H9 (cell line): Measurements from ENCODE around the gene SCAP. TPM values are rescaled to one million over a fixed set of nuclear protein-coding genes. Genes with fewer than 3 reads are reported as not detected.

Experiments
- DNase-seq: peaks from one replicate; pipeline ENCODE4 v3.0.0-alpha.2; 2017
- H2AFZ ChIP-seq: one replicate; pipeline ENCODE4 v1.6.1; 2013; ENCODE audit warnings: mild to moderate bottlenecking, low read length, control low read depth, moderate library complexity
- H2AK5ac ChIP-seq: 2 replicates; pipeline ENCODE4 v1.6.1; 2013; ENCODE audit warnings: low read length, control low read depth, mixed read lengths; ENCODE audit not compliant: insufficient read length
- H2BK120ac ChIP-seq: one replicate; pipeline ENCODE4 v1.6.1; 2013; ENCODE audit warnings: low read depth, mild to moderate bottlenecking, low read length, control low read depth, inconsistent platforms; ENCODE audit not compliant: poor library complexity, severe bottlenecking
- H2BK12ac ChIP-seq: 2 replicates; pipeline ENCODE4 v1.6.1; 2013; ENCODE audit warnings: low read length, control low read depth, mixed read lengths, low read depth; ENCODE audit not compliant: insufficient read length
- H2BK15ac ChIP-seq: 2 replicates; pipeline ENCODE4 v1.6.1; 2013; ENCODE audit warnings: low read depth, low read length, control low read depth
- H2BK20ac ChIP-seq: one replicate; pipeline ENCODE4 v1.6.1; 2013; ENCODE audit warnings: low read depth, mild to moderate bottlenecking, low read length, control low read depth, inconsistent platforms; ENCODE audit not compliant: poor library complexity, severe bottlenecking
- H2BK5ac ChIP-seq: 2 replicates; pipeline ENCODE4 v1.6.1; 2013; ENCODE audit warnings: low read length, control low read depth, mixed read lengths; ENCODE audit not compliant: insufficient read length
- H3K14ac ChIP-seq: 2 replicates; pipeline ENCODE4 v1.6.1; 2013; ENCODE audit warnings: low read length, control low read depth; ENCODE audit not compliant: insufficient read depth
- H3K18ac ChIP-seq: 2 replicates; pipeline ENCODE4 v1.6.1; 2013; ENCODE audit warnings: low read depth, mild to moderate bottlenecking, mixed read lengths, low read length, control low read depth; ENCODE audit not compliant: insufficient read length
- H3K23ac ChIP-seq: 2 replicates; pipeline ENCODE4 v1.6.1; 2013; ENCODE audit warnings: low read length, control low read depth, mixed read lengths, low read depth; ENCODE audit not compliant: insufficient read length
- H3K23me2 ChIP-seq: 2 replicates; pipeline ENCODE4 v1.6.1; 2013; ENCODE audit warnings: low read depth, mild to moderate bottlenecking, mixed read lengths, low read length, control low read depth; ENCODE audit not compliant: insufficient read length, poor library complexity, severe bottlenecking
- H3K27ac ChIP-seq: 2 replicates; pipeline ENCODE4 v1.5.1; 2013; ENCODE audit warnings: low read length, control low read depth, mixed read lengths, low read depth; ENCODE audit not compliant: insufficient read length
- H3K27me3 ChIP-seq: 2 replicates; pipeline ENCODE4 v1.6.1; 2013; ENCODE audit warnings: low read length, control low read depth, inconsistent platforms; ENCODE audit not compliant: insufficient read depth
- H3K4ac ChIP-seq: 2 replicates; pipeline ENCODE4 v1.6.1; 2013; ENCODE audit warnings: low read depth, mild to moderate bottlenecking, control low read depth, inconsistent platforms, low read length, moderate library complexity
- H3K4me1 ChIP-seq: 2 replicates; pipeline ENCODE4 v1.6.1; 2013; ENCODE audit warnings: low read length, control low read depth, inconsistent platforms; ENCODE audit not compliant: insufficient read depth
- H3K4me2 ChIP-seq: 2 replicates; pipeline ENCODE4 v1.6.1; 2013; ENCODE audit warnings: low read length, control low read depth, mixed read lengths; ENCODE audit not compliant: insufficient read length, insufficient read depth
- H3K56ac ChIP-seq: 2 replicates; pipeline ENCODE4 v1.6.1; 2013; ENCODE audit warnings: low read depth, mild to moderate bottlenecking, mixed read lengths, low read length, control low read depth; ENCODE audit not compliant: insufficient read length
- H3K79me1 ChIP-seq: 2 replicates; pipeline ENCODE4 v1.6.1; 2013; ENCODE audit warnings: low read depth, mild to moderate bottlenecking, moderate library complexity, low read length, control low read depth, inconsistent platforms; ENCODE audit not compliant: insufficient read depth, poor library complexity, severe bottlenecking
- H3K79me2 ChIP-seq: 2 replicates; pipeline ENCODE4 v1.6.1; 2013; ENCODE audit warnings: low read length, control low read depth, inconsistent platforms; ENCODE audit not compliant: insufficient read depth
- H3K9ac ChIP-seq: 2 replicates; pipeline ENCODE4 v1.6.1; 2013; ENCODE audit warnings: low read length, control low read depth, mixed read lengths; ENCODE audit not compliant: insufficient read length; ENCODE audit errors: extremely low read depth
- H3K9me3 ChIP-seq: one replicate; pipeline ENCODE4 v1.6.1; 2013; ENCODE audit warnings: low read depth, low read length, inconsistent platforms; ENCODE audit not compliant: control insufficient read depth
- H3T11ph ChIP-seq: one replicate; pipeline ENCODE4 v1.6.1; 2013; ENCODE audit warnings: mild to moderate bottlenecking, low read length, control low read depth, inconsistent platforms
- H4K20me1 ChIP-seq: one replicate; pipeline ENCODE4 v1.6.1; 2013; ENCODE audit not compliant: control insufficient read depth, insufficient read length, insufficient read depth
- H4K5ac ChIP-seq: 2 replicates; pipeline ENCODE4 v1.6.1; 2013; ENCODE audit warnings: low read depth, mild to moderate bottlenecking, mixed read lengths, low read length, control low read depth; ENCODE audit not compliant: insufficient read length
- H4K8ac ChIP-seq: replicated peaks from 2 replicates; pipeline ENCODE4 v1.6.1; 2013; ENCODE audit warnings: low read length, control low read depth, mixed read lengths, low read depth; ENCODE audit not compliant: insufficient read length
- H4K91ac ChIP-seq: 2 replicates; pipeline ENCODE4 v1.6.1; 2013; ENCODE audit warnings: low read depth, mild to moderate bottlenecking, moderate library complexity, mixed read lengths, low read length, control low read depth; ENCODE audit not compliant: insufficient read length
- H3K27ac Mint-ChIP-seq, 3 experiments: 2 replicates in 2 of 3; 3 replicates in 1 of 3; pipeline ENCODE4 v1.8.0; 2020 to 2021; ENCODE audit warnings: mixed read lengths in 3 of 3, mild to moderate bottlenecking in 1 of 3, moderate library complexity in 1 of 3
- H3K27me3 Mint-ChIP-seq: 2 replicates; pipeline ENCODE4 v1.8.0; 2021; ENCODE audit warnings: low read depth, mild to moderate bottlenecking, moderate library complexity, mixed read lengths
- H3K36me3 Mint-ChIP-seq, 3 experiments: 2 replicates in 2 of 3; 3 replicates in 1 of 3; pipeline ENCODE4 v1.8.0; 2020 to 2021; ENCODE audit warnings: low read depth in 3 of 3, mixed read lengths in 3 of 3; ENCODE audit not compliant: insufficient read depth in 1 of 3
- H3K4me1 Mint-ChIP-seq, 2 experiments: 2 replicates each; pipeline ENCODE4 v1.8.0; 2020; ENCODE audit warnings: mixed read lengths in 2 of 2
- H3K4me3 Mint-ChIP-seq, 2 experiments: 2 replicates in 1 of 2; 3 replicates in 1 of 2; pipeline ENCODE4 v1.8.0; 2020 to 2021; ENCODE audit warnings: mild to moderate bottlenecking in 2 of 2, mixed read lengths in 2 of 2, moderate library complexity in 1 of 2
- H3K9me3 Mint-ChIP-seq, 2 experiments: 2 replicates in 1 of 2; 3 replicates in 1 of 2; pipeline ENCODE4 v1.8.0; 2020; ENCODE audit warnings: mild to moderate bottlenecking in 2 of 2, mixed read lengths in 2 of 2, moderate library complexity in 1 of 2
- WGBS: extraction: QIAGEN DNeasy Blood & Tissue Kit; methylation state at CpG from one replicate; pipeline ENCODE4 v1.1.7; 2013; ENCODE audit warnings: missing lambda C conversion rate, low lambda C conversion rate, mixed read lengths; ENCODE audit not compliant: insufficient read length; ENCODE audit errors: extremely low coverage; 5-methylcytosine and 5-hydroxymethylcytosine counted together
- total RNA-seq: library from RNA; stranded (reverse); gene quantifications from 2 replicates; pipeline ENCODE4 v1.2.1, GENCODE V29; 2021
- TF ChIP-seq, protein P1 (sequence below): fragments of 200-600 bp; sonication (generic); conservative IDR thresholded peaks from 3 replicates; pipeline ENCODE4 v1.8.0; 2021; ENCODE audit warnings: antibody characterized with exemption, mild to moderate bottlenecking

SCAP gene
- total RNA-seq, 1 experiment from 2014 or later, result 104 TPM

DNA sequence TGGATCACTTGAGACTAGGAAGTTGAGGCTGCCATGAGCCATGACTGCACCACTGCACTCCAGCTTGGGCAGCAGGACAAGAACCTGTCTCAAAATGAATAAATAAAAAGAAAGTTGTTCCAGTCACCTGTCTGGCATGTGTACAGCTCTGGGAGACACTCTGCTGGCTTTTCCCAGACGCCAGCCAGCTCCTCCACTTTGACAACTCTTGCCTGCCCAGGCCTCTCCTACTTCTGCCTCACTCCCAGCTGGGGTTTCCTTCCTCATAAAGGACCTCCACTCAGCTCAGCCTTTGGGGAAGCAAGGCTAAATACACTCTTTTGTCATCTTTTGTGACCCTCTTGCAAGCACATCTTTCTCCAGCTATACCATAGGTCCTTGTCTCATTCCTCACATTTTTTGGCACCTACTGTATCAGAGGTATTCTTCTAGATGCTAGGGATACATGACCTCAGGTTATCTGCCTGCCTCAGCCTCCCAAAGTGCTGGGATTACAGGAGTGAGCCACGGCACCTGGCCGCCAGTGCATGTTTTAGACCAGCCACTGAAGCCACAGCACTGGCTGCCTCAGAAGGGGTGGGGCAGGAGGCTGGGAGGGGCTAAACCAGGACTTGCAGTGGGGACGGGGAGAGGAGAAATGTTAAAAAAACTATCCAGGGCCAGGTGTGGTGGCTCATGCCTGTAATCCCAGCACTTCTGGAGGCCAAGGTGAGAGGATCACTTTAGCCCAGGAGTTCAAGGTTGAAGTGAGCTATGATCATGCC, 47.8 kb upstream of the SCAP start:
- Histone ChIP-seq H3K27ac (no peak overlapping the region), H4K8ac (no peak overlapping the region), H2AK5ac (no peak overlapping the region), H2BK120ac (no peak overlapping the region), H3K9ac (no peak overlapping the region), H3T11ph (no peak overlapping the region), H3K14ac (no peak overlapping the region), H3K79me2 (0 out of 2 replicates have a peak, but pooled peaks cover 2% of the 10 kb centered on the region), H2BK12ac (no peak overlapping the region), H4K5ac (no peak overlapping the region), H4K91ac (no peak overlapping the region), H3K56ac (no peak overlapping the region), H3K9me3 (no peaks in the 10 kb centered on the region), H3K4ac (no peak overlapping the region), H2BK15ac (no peak overlapping the region), H3K23me2 (no peaks in the 10 kb centered on the region), H3K18ac (no peak overlapping the region), H3K23ac (no peak overlapping the region), H2AFZ (no peak overlapping the region), H3K4me1 (peaks cover 3% of the 10 kb centered on the region; the same call in 1 of the 2 replicates), H4K20me1 (no peaks in the 10 kb centered on the region), H3K27me3 (peaks cover 8% of the 10 kb centered on the region; the same call in 1 of the 2 replicates), H3K79me1 (no peaks in the 10 kb centered on the region), H2BK20ac (no peak overlapping the region), H2BK5ac (no peak overlapping the region), H3K4me2 (no peak overlapping the region)
- Mint-ChIP-seq H3K27me3 (peaks cover 17% of the 10 kb centered on the region), H3K36me3 (peaks cover 0 to 2% (median 0%) of the 10 kb centered on the region in 3 experiments; a peak in 1 of 7 replicates), H3K9me3 (no peaks in the 10 kb centered on the region; a peak in 1 of 5 replicates), H3K4me3 (no peak overlapping the region), H3K4me1 (peaks cover 19 to 23% of the 10 kb centered on the region in 2 experiments), H3K27ac (no peak overlapping the region)
- no CpG with 5 or more reads among the region's 4 CpGs for WGBS
- TF ChIP-seq, protein P1, sequence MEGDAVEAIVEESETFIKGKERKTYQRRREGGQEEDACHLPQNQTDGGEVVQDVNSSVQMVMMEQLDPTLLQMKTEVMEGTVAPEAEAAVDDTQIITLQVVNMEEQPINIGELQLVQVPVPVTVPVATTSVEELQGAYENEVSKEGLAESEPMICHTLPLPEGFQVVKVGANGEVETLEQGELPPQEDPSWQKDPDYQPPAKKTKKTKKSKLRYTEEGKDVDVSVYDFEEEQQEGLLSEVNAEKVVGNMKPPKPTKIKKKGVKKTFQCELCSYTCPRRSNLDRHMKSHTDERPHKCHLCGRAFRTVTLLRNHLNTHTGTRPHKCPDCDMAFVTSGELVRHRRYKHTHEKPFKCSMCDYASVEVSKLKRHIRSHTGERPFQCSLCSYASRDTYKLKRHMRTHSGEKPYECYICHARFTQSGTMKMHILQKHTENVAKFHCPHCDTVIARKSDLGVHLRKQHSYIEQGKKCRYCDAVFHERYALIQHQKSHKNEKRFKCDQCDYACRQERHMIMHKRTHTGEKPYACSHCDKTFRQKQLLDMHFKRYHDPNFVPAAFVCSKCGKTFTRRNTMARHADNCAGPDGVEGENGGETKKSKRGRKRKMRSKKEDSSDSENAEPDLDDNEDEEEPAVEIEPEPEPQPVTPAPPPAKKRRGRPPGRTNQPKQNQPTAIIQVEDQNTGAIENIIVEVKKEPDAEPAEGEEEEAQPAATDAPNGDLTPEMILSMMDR, result no peak
- no peak for DNase-seq
